OCI-LY3 (cell line): ENCODE data around the gene CALD1.
A peak's percentile ranks its signal among the peaks of the same experiment; 100 is the strongest.
"Not testable (repeated sequence)": the region's sequence is repeated elsewhere in the genome, so short reads cannot be mapped to it uniquely, and the experiment has no call there.

Source experiments
- H2AFZ ChIP-seq: fragments of 200-600, 300-600 bp; shearing (Covaris generic); 2 replicates; pipeline ENCODE4 v1.6.0; 2014; ENCODE audit warnings: antibody characterized with exemption, low read depth, low read length
- H3K27ac ChIP-seq: fragments of 200-600, 300-600 bp; sonication (generic); 2 replicates; pipeline ENCODE4 v1.5.1; 2014; ENCODE audit warnings: mild to moderate bottlenecking, low read length, moderate library complexity, mixed read lengths
- H3K27me3 ChIP-seq: fragments of 200-600, 300-600 bp; sonication (generic); 2 replicates; pipeline ENCODE4 v1.6.1; 2014; ENCODE audit warnings: low read depth, low read length, mixed read lengths
- H3K36me3 ChIP-seq: fragments of 200-600, 300-600 bp; sonication (generic); replicated peaks from 2 replicates; pipeline ENCODE3; 2014; ENCODE audit warnings: low read depth, low read length, mixed read lengths
- H3K4me1 ChIP-seq: fragments of 300-600, 200-600 bp; sonication (generic); 2 replicates; pipeline ENCODE4 v1.6.1; 2014; ENCODE audit warnings: low read length, mixed read lengths
- H3K4me2 ChIP-seq: fragments of 200-600, 300-600 bp; sonication (generic); 2 replicates; pipeline ENCODE4 v1.6.1; 2014; ENCODE audit warnings: low read length, mixed read lengths
- H3K4me3 ChIP-seq: fragments of 300-600, 200-600 bp; sonication (generic); 2 replicates; pipeline ENCODE4 v1.5.1; 2014; ENCODE audit warnings: antibody characterized with exemption, mild to moderate bottlenecking, low read length, moderate library complexity
- H3K79me2 ChIP-seq: fragments of 300-600, 200-600 bp; shearing (Covaris generic); 2 replicates; pipeline ENCODE4 v1.6.1; 2014; ENCODE audit warnings: mild to moderate bottlenecking, low read length, mixed read lengths
- H3K9ac ChIP-seq: fragments of 300-600, 200-600 bp; shearing (Covaris generic); 2 replicates; pipeline ENCODE4 v1.6.0; 2014; ENCODE audit warnings: mild to moderate bottlenecking, low read length, moderate library complexity
- H3K9me3 ChIP-seq: fragments of 200-600, 300-600 bp; shearing (Covaris generic); 2 replicates; pipeline ENCODE4 v1.6.1; 2014; ENCODE audit warnings: low read length, mixed read lengths; ENCODE audit not compliant: insufficient read depth
- H4K20me1 ChIP-seq: fragments of 200-600, 300-600 bp; sonication (generic); 2 replicates; pipeline ENCODE4 v1.6.1; 2016; ENCODE audit warnings: low read length, mixed read lengths; ENCODE audit not compliant: insufficient read depth
- EZH2phosphoT487 ChIP-seq: fragments of 200-600 bp; shearing (Covaris generic); IDR thresholded peaks from 2 replicates; pipeline ENCODE4 v1.6.1; 2018; ENCODE audit warnings: antibody characterized with exemption, mixed run types, low read depth
- TF ChIP-seq, protein P1 (sequence below): fragments of 200-600, 300-600 bp; sonication (generic); IDR thresholded peaks from 2 replicates; pipeline ENCODE4 v1.5.1; 2014; ENCODE audit warnings: antibody characterized with exemption, low read length, low read depth

Gene CALD1

DNA sequence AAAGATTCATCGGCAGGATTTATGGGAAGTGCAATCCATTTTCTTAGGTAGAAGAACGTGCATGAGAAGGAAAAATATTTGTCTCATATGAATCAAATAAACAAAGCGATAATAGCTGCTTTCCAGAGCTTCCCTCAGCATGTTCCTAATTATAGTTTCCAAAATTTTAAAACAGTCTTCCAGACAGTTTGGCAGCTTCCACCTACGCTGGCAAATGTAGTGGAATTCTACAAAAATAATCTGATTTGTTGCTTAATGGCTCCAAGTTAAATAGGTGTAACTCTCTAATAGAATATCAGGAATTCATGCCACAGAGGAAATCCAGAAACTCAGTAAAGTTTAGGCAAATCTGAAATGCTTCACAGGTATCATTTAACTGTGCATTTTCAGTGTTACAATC is 183.6 kb downstream of the CALD1 start:
- no peak for TF ChIP-seq EZH2phosphoT487
- TF ChIP-seq, protein P1, sequence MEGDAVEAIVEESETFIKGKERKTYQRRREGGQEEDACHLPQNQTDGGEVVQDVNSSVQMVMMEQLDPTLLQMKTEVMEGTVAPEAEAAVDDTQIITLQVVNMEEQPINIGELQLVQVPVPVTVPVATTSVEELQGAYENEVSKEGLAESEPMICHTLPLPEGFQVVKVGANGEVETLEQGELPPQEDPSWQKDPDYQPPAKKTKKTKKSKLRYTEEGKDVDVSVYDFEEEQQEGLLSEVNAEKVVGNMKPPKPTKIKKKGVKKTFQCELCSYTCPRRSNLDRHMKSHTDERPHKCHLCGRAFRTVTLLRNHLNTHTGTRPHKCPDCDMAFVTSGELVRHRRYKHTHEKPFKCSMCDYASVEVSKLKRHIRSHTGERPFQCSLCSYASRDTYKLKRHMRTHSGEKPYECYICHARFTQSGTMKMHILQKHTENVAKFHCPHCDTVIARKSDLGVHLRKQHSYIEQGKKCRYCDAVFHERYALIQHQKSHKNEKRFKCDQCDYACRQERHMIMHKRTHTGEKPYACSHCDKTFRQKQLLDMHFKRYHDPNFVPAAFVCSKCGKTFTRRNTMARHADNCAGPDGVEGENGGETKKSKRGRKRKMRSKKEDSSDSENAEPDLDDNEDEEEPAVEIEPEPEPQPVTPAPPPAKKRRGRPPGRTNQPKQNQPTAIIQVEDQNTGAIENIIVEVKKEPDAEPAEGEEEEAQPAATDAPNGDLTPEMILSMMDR, result no peak
- H2AFZ ChIP-seq, result no peak overlapping the region
- no peak overlapping the region for H3K4me2 ChIP-seq
- H3K4me3 ChIP-seq, result no peak overlapping the region
- H3K36me3 ChIP-seq, result no peaks in the 10 kb centered on the region
- H3K27me3 ChIP-seq, result peaks cover 67% of the 10 kb centered on the region
- no peak overlapping the region for H3K27ac ChIP-seq
- no peak overlapping the region for H3K9ac ChIP-seq
- no peaks in the 10 kb centered on the region for H3K79me2 ChIP-seq
- no peaks in the 10 kb centered on the region for H3K9me3 ChIP-seq
- no peaks in the 10 kb centered on the region for H4K20me1 ChIP-seq
- no peaks in the 10 kb centered on the region for H3K4me1 ChIP-seq

DNA sequence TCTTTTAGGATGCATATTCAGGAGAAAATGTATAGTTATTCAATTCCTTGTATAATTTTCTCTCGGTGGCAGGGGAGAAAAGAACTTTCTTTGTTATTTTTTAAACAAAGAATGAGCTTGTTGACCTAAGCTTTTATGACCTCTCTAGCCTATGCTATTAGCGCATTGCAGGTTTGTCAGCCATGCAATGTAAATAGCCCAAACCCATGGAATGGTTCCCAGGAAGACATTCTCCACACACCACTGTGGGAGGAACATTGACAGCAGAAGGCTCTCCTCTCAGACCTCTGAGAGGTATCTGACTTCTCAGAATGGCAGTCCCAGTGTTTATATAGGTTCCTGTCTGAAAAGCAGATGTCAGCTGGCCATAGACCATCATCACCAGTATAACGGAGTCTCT is 187.3 kb downstream of the CALD1 start:
- H3K4me3 ChIP-seq, result no peak overlapping the region
- no peaks in the 10 kb centered on the region for H3K4me1 ChIP-seq
- no peaks in the 10 kb centered on the region for H4K20me1 ChIP-seq
- no peaks in the 10 kb centered on the region for H3K9me3 ChIP-seq
- TF ChIP-seq EZH2phosphoT487, result no peak
- TF ChIP-seq, protein P1, result no peak
- no peak overlapping the region for H3K9ac ChIP-seq
- H3K27ac ChIP-seq, result no peak overlapping the region
- no peak overlapping the region for H2AFZ ChIP-seq
- H3K4me2 ChIP-seq, result no peak overlapping the region
- H3K27me3 ChIP-seq, result peaks cover 58% of the 10 kb centered on the region
- no peaks in the 10 kb centered on the region for H3K79me2 ChIP-seq
- H3K36me3 ChIP-seq, result no peaks in the 10 kb centered on the region

DNA sequence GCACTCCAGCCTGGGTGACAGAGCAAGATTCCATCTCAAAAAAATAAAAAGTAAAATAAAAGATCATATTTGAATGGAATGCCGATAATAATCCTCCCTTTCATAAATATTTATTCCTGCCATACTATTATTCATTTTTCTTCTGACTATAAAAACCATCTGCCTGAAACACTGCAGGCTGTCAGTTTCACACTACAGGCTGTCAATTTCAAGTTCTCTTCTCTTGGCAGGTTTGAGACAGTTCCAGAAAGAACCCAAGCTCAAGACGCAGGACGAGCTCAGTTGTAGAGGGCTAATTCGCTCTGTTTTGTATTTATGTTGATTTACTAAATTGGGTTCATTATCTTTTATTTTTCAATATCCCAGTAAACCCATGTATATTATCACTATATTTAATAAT is 188.7 kb downstream of the CALD1 start:
- Histone ChIP-seq H3K27ac (no peak overlapping the region), H4K20me1 (no peaks in the 10 kb centered on the region), H3K9me3 (no peaks in the 10 kb centered on the region), H3K27me3 (peaks cover 49% of the 10 kb centered on the region), H3K9ac (no peak overlapping the region), H3K4me2 (no peak overlapping the region), H3K79me2 (no peaks in the 10 kb centered on the region), H2AFZ (no peak overlapping the region), H3K4me1 (no peaks in the 10 kb centered on the region), H3K4me3 (no peak overlapping the region), H3K36me3 (no peaks in the 10 kb centered on the region)
- TF ChIP-seq EZH2phosphoT487, result no peak
- TF ChIP-seq, protein P1, result no peak

DNA sequence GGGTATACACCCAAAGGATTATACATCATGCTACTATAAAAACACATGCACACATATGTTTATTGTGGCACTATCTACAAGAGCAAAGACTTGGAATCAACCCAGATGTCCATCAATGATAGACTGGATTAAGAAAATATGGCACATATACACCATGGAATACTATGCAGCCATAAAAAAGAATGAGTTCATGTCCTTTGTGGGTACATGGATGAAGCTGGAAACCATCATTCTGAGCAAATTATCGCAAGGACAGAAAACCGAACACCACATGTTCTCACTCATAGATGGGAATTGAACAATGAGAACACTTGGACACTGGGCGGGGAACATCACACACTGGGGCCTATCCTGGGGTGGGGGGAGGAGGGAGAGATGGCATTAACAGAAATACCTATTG is 202.2 kb downstream of the CALD1 start:
- H2AFZ ChIP-seq, H4K20me1 ChIP-seq, H3K9me3 ChIP-seq, H3K79me2 ChIP-seq, H3K4me2 ChIP-seq, H3K9ac ChIP-seq, H3K4me1 ChIP-seq, H3K4me3 ChIP-seq, H3K27ac ChIP-seq, H3K36me3 ChIP-seq, H3K27me3 ChIP-seq: not testable (repeated sequence)

DNA sequence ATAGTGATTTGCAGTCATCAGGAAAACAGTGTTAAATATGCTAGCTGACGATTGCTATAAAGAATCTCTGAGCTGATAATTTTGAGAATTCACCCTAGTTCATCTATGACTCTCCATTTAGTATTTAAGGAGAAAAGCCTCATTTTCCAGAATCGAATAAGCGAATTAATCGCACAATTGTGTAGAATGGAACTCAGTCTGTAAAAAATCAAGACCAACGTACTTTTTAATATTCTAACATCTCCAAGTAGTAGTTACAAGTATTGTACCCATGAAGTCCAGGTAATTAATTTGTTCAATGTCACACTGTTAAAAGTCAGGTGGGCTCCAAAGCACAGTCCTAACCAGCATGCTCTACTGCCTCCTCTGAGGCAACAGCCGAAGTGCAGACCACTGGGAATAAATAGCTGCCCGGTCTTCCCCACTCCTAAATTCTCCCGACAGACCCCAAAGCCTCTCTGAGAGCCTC is 206.5 kb downstream of the CALD1 start:
- TF ChIP-seq, protein P1, result no peak
- no peak for TF ChIP-seq EZH2phosphoT487
- Histone ChIP-seq H3K4me3 (peak overlapping the region; percentile 93), H3K79me2 (peaks cover 6% of the 10 kb centered on the region), H3K9ac (peak overlapping the region; percentile 91), H3K36me3 (peaks cover 4% of the 10 kb centered on the region), H4K20me1 (no peaks in the 10 kb centered on the region), H3K9me3 (no peaks in the 10 kb centered on the region), H3K4me2 (peak overlapping the region; percentile 88), H3K27ac (peak overlapping the region; percentile 39; the same call in 1 of the 2 replicates), H3K4me1 (peaks cover 10% of the 10 kb centered on the region), H3K27me3 (no peaks in the 10 kb centered on the region), H2AFZ (peak overlapping the region; percentile 92)
